IMR-90 (cell line): ENCODE measurements around the gene HINT2. TPM values are rescaled to one million over a fixed set of nuclear protein-coding genes. Genes with fewer than 3 reads are reported as not detected.
A peak's percentile ranks its signal among the peaks of the same experiment; 100 is the strongest.

Source experiments
- ATAC-seq: fragments of 200-7000 bp; cut with Tn5 transposase; 2 replicates; pipeline ENCODE4 v1.9.1; 2020; ENCODE audit warnings: low read depth, mild to moderate bottlenecking, moderate library complexity
- BruUV-seq: library from RNA; stranded (reverse); fragments of 400-500 nt; replicated peaks from 2 replicates; lab custom pipeline; 2021; lab: Mats Ljungman, UMichigan
- CTCF ChIA-PET: fragments of 300-600 bp; formaldehyde crosslinking; extraction: SDS; loops from one replicate; lab custom pipeline; 2021; ENCODE audit warnings: antibody characterized with exemption; lab: Yijun Ruan, JAX
- POLR2A ChIA-PET: fragments of 300-600 bp; sonication (Branson Sonifier 250); formaldehyde crosslinking; loops from one replicate; lab custom pipeline; 2022; ENCODE audit warnings: antibody characterized with exemption; ENCODE audit not compliant: unreplicated experiment; lab: Charles Lee
- DNase-seq: peaks from one replicate; pipeline ENCODE4 v3.0.0; 2013
- H2AFZ ChIP-seq: replicated peaks from 2 replicates; pipeline ENCODE3; 2013; ENCODE audit warnings: low read length, mild to moderate bottlenecking; ENCODE audit not compliant: poor library complexity
- H2AK5ac ChIP-seq: 2 replicates; pipeline ENCODE4 v1.6.1; 2013; ENCODE audit warnings: low read depth, low read length, inconsistent platforms
- H2AK9ac ChIP-seq: replicated peaks from 2 replicates; pipeline ENCODE3; 2013; ENCODE audit warnings: mild to moderate bottlenecking, low read depth, low read length, moderate library complexity; ENCODE audit not compliant: poor library complexity
- H2BK120ac ChIP-seq: 2 replicates; pipeline ENCODE4 v1.6.1; 2013; ENCODE audit warnings: low read depth, low read length, inconsistent platforms
- H2BK15ac ChIP-seq: 3 replicates; pipeline ENCODE4 v1.6.1; 2013; ENCODE audit warnings: low read depth, low read length, inconsistent platforms
- H2BK20ac ChIP-seq: 2 replicates; pipeline ENCODE4 v1.6.1; 2013; ENCODE audit warnings: low read depth, mild to moderate bottlenecking, inconsistent platforms, low read length, moderate library complexity
- H2BK5ac ChIP-seq: 2 replicates; pipeline ENCODE4 v1.6.1; 2013; ENCODE audit warnings: mild to moderate bottlenecking, low read depth, low read length, inconsistent platforms; ENCODE audit not compliant: poor library complexity, severe bottlenecking
- H3K14ac ChIP-seq: replicated peaks from 2 replicates; pipeline ENCODE4 v1.6.1; 2013; ENCODE audit warnings: low read depth, low read length, inconsistent platforms
- H3K18ac ChIP-seq: 2 replicates; pipeline ENCODE4 v1.6.1; 2013; ENCODE audit warnings: low read depth, low read length, control low read depth
- H3K23ac ChIP-seq: 2 replicates; pipeline ENCODE4 v1.6.1; 2013; ENCODE audit warnings: low read depth, low read length, inconsistent platforms
- H3K27ac ChIP-seq: 2 replicates; pipeline ENCODE4 v1.5.1; 2013; ENCODE audit warnings: mild to moderate bottlenecking, control low read depth, low read length; ENCODE audit not compliant: insufficient read depth
- H3K27me3 ChIP-seq: 2 replicates; pipeline ENCODE4 v1.6.1; 2013; ENCODE audit warnings: low read length; ENCODE audit not compliant: control insufficient read depth, insufficient read depth
- H3K36me3 ChIP-seq: 2 replicates; pipeline ENCODE4 v1.6.1; 2013; ENCODE audit warnings: low read length, mixed read lengths; ENCODE audit not compliant: control insufficient read depth, insufficient read depth
- H3K4ac ChIP-seq: 2 replicates; pipeline ENCODE4 v1.6.1; 2013; ENCODE audit warnings: low read depth, low read length, inconsistent platforms
- H3K4me1 ChIP-seq: 2 replicates; pipeline ENCODE4 v1.6.1; 2013; ENCODE audit warnings: low read length, mixed read lengths; ENCODE audit not compliant: control insufficient read depth, insufficient read depth
- H3K4me2 ChIP-seq: 2 replicates; pipeline ENCODE4 v1.6.1; 2013; ENCODE audit warnings: low read depth, mild to moderate bottlenecking, control low read depth, low read length, moderate library complexity
- H3K4me3 ChIP-seq: 2 replicates; pipeline ENCODE4 v1.5.1; 2013; ENCODE audit warnings: low read depth, mild to moderate bottlenecking, control low read depth, low read length, moderate library complexity; ENCODE audit not compliant: insufficient read depth
- H3K56ac ChIP-seq: 2 replicates; pipeline ENCODE4 v1.6.1; 2013; ENCODE audit warnings: low read length, inconsistent platforms; ENCODE audit not compliant: insufficient read depth; ENCODE audit errors: extremely low read depth
- H3K79me1 ChIP-seq, 2 experiments: 2 replicates each; pipeline ENCODE4 v1.6.1; 2013; ENCODE audit warnings: low read length in 2 of 2, inconsistent platforms in 1 of 2, low read depth in 1 of 2
- H3K9ac ChIP-seq: 2 replicates; pipeline ENCODE4 v1.6.1; 2013; ENCODE audit warnings: low read depth, low read length, control low read depth
- H3K9me1 ChIP-seq: 2 replicates; pipeline ENCODE4 v1.6.1; 2013; ENCODE audit warnings: low read length, inconsistent platforms; ENCODE audit not compliant: insufficient read depth
- H3K9me3 ChIP-seq: 2 replicates; pipeline ENCODE4 v1.6.1; 2013; ENCODE audit warnings: low read length; ENCODE audit not compliant: control insufficient read depth, insufficient read depth
- H4K20me1 ChIP-seq: 2 replicates; pipeline ENCODE4 v1.6.1; 2013; ENCODE audit warnings: low read length, inconsistent platforms; ENCODE audit not compliant: insufficient read depth
- H4K5ac ChIP-seq: 2 replicates; pipeline ENCODE4 v1.6.1; 2013; ENCODE audit warnings: mild to moderate bottlenecking, low read depth, low read length, control low read depth
- H4K8ac ChIP-seq, 2 experiments: 2 replicates each; pipeline ENCODE4 v1.6.1; 2013; ENCODE audit warnings: low read depth in 2 of 2, low read length in 2 of 2, control low read depth in 1 of 2, inconsistent platforms in 1 of 2
- H4K91ac ChIP-seq: 2 replicates; pipeline ENCODE4 v1.6.1; 2013; ENCODE audit warnings: low read depth, low read length, inconsistent platforms; ENCODE audit not compliant: insufficient read depth
- BHLHE40 ChIP-seq: fragments of 150-350 bp; IDR thresholded peaks from 2 replicates; pipeline ENCODE4 v1.6.1; 2016; ENCODE audit warnings: mild to moderate bottlenecking, low read depth, low read length
- NFE2L2 ChIP-seq: fragments of 150-350 bp; IDR thresholded peaks from 2 replicates; pipeline ENCODE4 v1.6.1; 2016; ENCODE audit warnings: low read depth, mild to moderate bottlenecking, low read length
- RAD21 ChIP-seq: IDR thresholded peaks from 2 replicates; pipeline ENCODE4 v1.6.1; 2012; ENCODE audit warnings: low read length, improper control_type of control experiment
- RCOR1 ChIP-seq: IDR thresholded peaks from 2 replicates; pipeline ENCODE4 v1.6.1; 2012; ENCODE audit warnings: mild to moderate bottlenecking, low read length, improper control_type of control experiment; ENCODE audit not compliant: insufficient replicate concordance
- SMC3 ChIP-seq: fragments of 150-350 bp; IDR thresholded peaks from 2 replicates; pipeline ENCODE4 v1.6.1; 2016; ENCODE audit warnings: low read depth, mild to moderate bottlenecking, antibody characterized with exemption, low read length, moderate library complexity
- WGBS, 2 experiments: methylation state at CpG; one replicate each; pipeline versions ENCODE4 v1.1.5 to v1.1.7; 2013; ENCODE audit warnings: missing lambda C conversion rate in 2 of 2; ENCODE audit not compliant: insufficient read length in 1 of 2; ENCODE audit errors: extremely low coverage in 2 of 2; 5-methylcytosine and 5-hydroxymethylcytosine counted together
- dilution Hi-C: fragments of 300-500 bp; cut with HindIII; formaldehyde crosslinking; loops from one replicate; pipeline ENCODE4 v1.14.3; 2018; ENCODE audit warnings: low sequenced_read_pairs; ENCODE audit not compliant: unreplicated experiment
- in situ Hi-C: fragments of 300-500 bp; cut with MboI; formaldehyde crosslinking; loops from 3 replicates; pipeline ENCODE4 v1.14.3; 2019; ENCODE audit warnings: low sequenced_read_pairs, inconsistent platforms, mixed read lengths
- intact Hi-C: fragments of 100-400 bp; cut with micrococcal nuclease; formaldehyde crosslinking; loops from 2 replicates; pipeline ENCODE4 v1.10.0; 2022
- polyA plus RNA-seq, 3 experiments: library from polyadenylated mRNA; depleted of rRNA; stranded (reverse); fragments of >200 nt; gene quantifications; 2 replicates each; pipeline ENCODE4 v1.2.3, GENCODE V29; 2012; ENCODE audit warnings: low replicate concordance in 1 of 3
- total RNA-seq: library from RNA; depleted of rRNA; stranded (reverse); fragments of >200 nt; gene quantifications from 2 replicates; pipeline ENCODE4 v1.2.3, GENCODE V29; 2012

HINT2 gene
- total and polyA plus RNA-seq, 2 of the 4 experiments (the other 2 are of a cell fraction), result 7.5 to 20.6 TPM

DNA sequence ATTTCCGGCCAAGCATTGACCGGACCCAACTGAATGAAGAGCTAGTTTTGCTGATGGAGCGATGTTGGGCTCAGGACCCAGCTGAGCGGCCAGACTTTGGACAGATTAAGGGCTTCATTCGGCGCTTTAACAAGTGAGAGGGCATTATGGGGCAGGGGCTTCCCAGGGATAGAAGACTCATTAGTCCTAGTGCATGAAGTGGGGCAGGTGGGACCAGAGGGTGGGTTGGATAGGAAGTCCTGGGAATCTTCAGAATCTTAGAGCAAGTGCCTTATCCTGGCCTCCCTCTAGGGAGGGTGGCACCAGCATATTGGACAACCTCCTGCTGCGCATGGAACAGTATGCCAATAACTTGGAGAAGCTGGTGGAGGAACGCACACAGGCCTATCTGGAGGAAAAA is 8.7 kb downstream of the HINT2 start:
- WGBS, 2 experiments, result 100% methylated on average over 6 of the region's 8 CpGs; no CpG with 5 or more reads in 1 of the 2 experiments

More for the DNA sequence above, 8.7 kb downstream of the HINT2 start:
- H4K8ac ChIP-seq, result no peak overlapping the region
- H3K9me1 ChIP-seq, result no peaks in the 10 kb centered on the region; the same call in 1 of the 2 replicates
- no peak overlapping the region for H3K56ac ChIP-seq
- TF ChIP-seq SMC3, result no peak
- no peak for TF ChIP-seq BHLHE40
- TF ChIP-seq RAD21, result no peak
- no peak for TF ChIP-seq NFE2L2
- no peak for TF ChIP-seq RCOR1
- no peak overlapping the region for H2BK5ac ChIP-seq
- peaks cover 43% of the 10 kb centered on the region for H3K36me3 ChIP-seq
- no peak overlapping the region for H3K27ac ChIP-seq
- no peak overlapping the region for H4K5ac ChIP-seq
- H3K79me1 ChIP-seq, result no peaks in the 10 kb centered on the region
- H4K91ac ChIP-seq, result no peak overlapping the region
- no peak overlapping the region for H3K4me3 ChIP-seq
- H2AK5ac ChIP-seq, result no peak overlapping the region
- H2BK120ac ChIP-seq, result no peak overlapping the region
- H3K14ac ChIP-seq, result no peak overlapping the region
- no peaks in the 10 kb centered on the region for H3K4me1 ChIP-seq
- no peaks in the 10 kb centered on the region for H3K27me3 ChIP-seq
- ATAC-seq, result no peak
- dilution Hi-C loops, result no loop called here
- no peak for DNase-seq
- H2BK20ac ChIP-seq, result no peak overlapping the region
- peak overlapping the region; percentile 8 for H2AK9ac ChIP-seq
- no peak overlapping the region for H3K4ac ChIP-seq
- H3K18ac ChIP-seq, result no peak overlapping the region
- intact Hi-C loops, result no loop called here
- H3K9me3 ChIP-seq, result no peaks in the 10 kb centered on the region
- H2BK15ac ChIP-seq, result no peak overlapping the region
- POLR2A ChIA-PET, result no interaction called here
- H3K23ac ChIP-seq, result no peak overlapping the region
- no TSS peak for BruUV-seq
- H2AFZ ChIP-seq, result no peak overlapping the region
- in situ Hi-C loops, result no loop called here
- H3K4me2 ChIP-seq, result no peak overlapping the region
- CTCF ChIA-PET, result no interaction called here
- H4K20me1 ChIP-seq, result no peaks in the 10 kb centered on the region
- H3K9ac ChIP-seq, result no peak overlapping the region
